Loucy (cell line): ENCODE results near the gene RTL10.

Source experiments
- H2AFZ ChIP-seq: fragments of 200-600 bp; sonication (generic); 2 replicates; pipeline ENCODE4 v1.6.0; 2016; ENCODE audit warnings: antibody characterized with exemption, mild to moderate bottlenecking, low read length, moderate library complexity
- H3F3A ChIP-seq: fragments of 200-600 bp; 2 replicates; pipeline ENCODE4 v1.6.0; 2016; ENCODE audit warnings: antibody characterized with exemption, low read depth, mild to moderate bottlenecking
- H3K27me3 ChIP-seq: fragments of 200-600 bp; sonication (generic); 2 replicates; pipeline ENCODE4 v1.6.1; 2014; ENCODE audit warnings: low read length, mild to moderate bottlenecking; ENCODE audit not compliant: insufficient read depth, poor library complexity, severe bottlenecking
- H3K36me3 ChIP-seq: fragments of 200-600 bp; sonication (generic); 2 replicates; pipeline ENCODE4 v1.6.1; 2016; ENCODE audit warnings: low read length; ENCODE audit not compliant: insufficient read depth
- H3K4me1 ChIP-seq: fragments of 200-600 bp; sonication (generic); 2 replicates; pipeline ENCODE4 v1.5.1; 2014; ENCODE audit warnings: low read length, mild to moderate bottlenecking; ENCODE audit not compliant: insufficient read depth, poor library complexity, severe bottlenecking
- H3K4me2 ChIP-seq: fragments of 200-600 bp; sonication (generic); 2 replicates; pipeline ENCODE4 v1.6.0; 2014; ENCODE audit warnings: antibody characterized with exemption, low read length, low read depth, mild to moderate bottlenecking; ENCODE audit not compliant: poor library complexity, severe bottlenecking
- H3K4me3 ChIP-seq: fragments of 200-600 bp; sonication (generic); 2 replicates; pipeline ENCODE4 v1.5.1; 2014; ENCODE audit warnings: low read length, mild to moderate bottlenecking, mixed read lengths; ENCODE audit not compliant: poor library complexity, severe bottlenecking
- H3K79me2 ChIP-seq: fragments of 200-600 bp; sonication (generic); 2 replicates; pipeline ENCODE4 v1.6.1; 2014; ENCODE audit warnings: low read length; ENCODE audit not compliant: insufficient read depth
- H3K9ac ChIP-seq: fragments of 200-600 bp; sonication (generic); 2 replicates; pipeline ENCODE4 v1.6.0; 2014; ENCODE audit warnings: mild to moderate bottlenecking, low read depth, low read length, moderate library complexity; ENCODE audit not compliant: poor library complexity, severe bottlenecking
- H3K9me2 ChIP-seq: fragments of 200-600 bp; sonication (generic); replicated peaks from 2 replicates; pipeline ENCODE4 v1.6.1; 2016; ENCODE audit warnings: low read depth, low read length, mixed read lengths
- H3K9me3 ChIP-seq: fragments of 200-600 bp; sonication (generic); 2 replicates; pipeline ENCODE4 v1.6.1; 2014; ENCODE audit warnings: mild to moderate bottlenecking, antibody characterized with exemption, low read length, low read depth; ENCODE audit not compliant: insufficient read depth
- H4K20me1 ChIP-seq: fragments of 200-600 bp; sonication (generic); 2 replicates; pipeline ENCODE4 v1.6.0; 2014; ENCODE audit warnings: antibody characterized with exemption, low read length, mild to moderate bottlenecking; ENCODE audit not compliant: insufficient read depth, poor library complexity, severe bottlenecking
- CTCF ChIP-seq: fragments of 200-600 bp; sonication (generic); conservative IDR thresholded peaks from 2 replicates; pipeline ENCODE4 v1.5.1; 2014; ENCODE audit warnings: mild to moderate bottlenecking, antibody characterized with exemption, low read length
- EZH2phosphoT487 ChIP-seq: fragments of 200-600 bp; IDR thresholded peaks from 2 replicates; pipeline ENCODE4 v1.6.1; 2018; ENCODE audit warnings: antibody characterized with exemption, mild to moderate bottlenecking, moderate library complexity, borderline replicate concordance

RTL10 gene

GRCh38 chr22:19816372-19817119 lies 38.1 kb downstream of the RTL10 start:
- H3K9ac ChIP-seq: no peak overlapping the region
- no peaks in the 10 kb centered on the region for H3K79me2 ChIP-seq
- no peak overlapping the region for H3K4me2 ChIP-seq
- no peaks in the 10 kb centered on the region for H4K20me1 ChIP-seq
- H3F3A ChIP-seq: no peaks in the 10 kb centered on the region
- no peaks in the 10 kb centered on the region for H3K9me2 ChIP-seq
- H3K36me3 ChIP-seq: no peaks in the 10 kb centered on the region
- no peaks in the 10 kb centered on the region for H3K27me3 ChIP-seq
- no peak overlapping the region for H3K4me3 ChIP-seq
- H2AFZ ChIP-seq: no peak overlapping the region
- no peak for TF ChIP-seq CTCF
- TF ChIP-seq EZH2phosphoT487: no peak
- no peaks in the 10 kb centered on the region for H3K9me3 ChIP-seq
- H3K4me1 ChIP-seq: no peaks in the 10 kb centered on the region

DNA sequence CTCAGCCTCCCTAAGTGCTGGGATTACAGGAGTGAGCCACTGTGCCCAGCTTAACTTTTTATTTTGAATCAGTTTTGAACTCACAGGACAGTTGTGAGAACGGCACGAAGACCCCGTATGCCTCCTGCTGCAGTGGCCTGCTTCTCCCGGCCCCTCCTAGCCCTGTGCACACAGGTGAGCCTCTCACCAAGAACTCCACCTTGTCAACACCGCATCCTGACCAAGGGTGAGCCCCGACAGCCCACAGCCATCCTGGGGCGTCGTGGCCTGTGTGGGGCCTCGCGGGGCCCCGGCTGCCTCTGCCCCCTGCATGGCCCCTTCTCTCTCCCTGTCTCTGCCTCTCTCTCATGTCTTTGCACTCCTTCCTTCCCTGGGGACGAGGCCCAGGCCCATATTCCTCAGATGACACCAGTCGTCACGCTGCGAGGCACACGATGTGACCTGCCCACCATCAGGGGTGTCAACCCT lies 38.8 kb downstream of the RTL10 start:
- no peaks in the 10 kb centered on the region for H3F3A ChIP-seq
- no peak overlapping the region for H3K9ac ChIP-seq
- H3K36me3 ChIP-seq: no peaks in the 10 kb centered on the region
- no peak overlapping the region for H2AFZ ChIP-seq
- no peaks in the 10 kb centered on the region for H4K20me1 ChIP-seq
- no peaks in the 10 kb centered on the region for H3K4me1 ChIP-seq
- H3K9me2 ChIP-seq: no peaks in the 10 kb centered on the region
- H3K9me3 ChIP-seq: no peaks in the 10 kb centered on the region
- no peak overlapping the region for H3K4me3 ChIP-seq
- no peaks in the 10 kb centered on the region for H3K27me3 ChIP-seq
- no peak overlapping the region for H3K4me2 ChIP-seq
- TF ChIP-seq CTCF (no peak), EZH2phosphoT487 (no peak)
- no peaks in the 10 kb centered on the region for H3K79me2 ChIP-seq

DNA sequence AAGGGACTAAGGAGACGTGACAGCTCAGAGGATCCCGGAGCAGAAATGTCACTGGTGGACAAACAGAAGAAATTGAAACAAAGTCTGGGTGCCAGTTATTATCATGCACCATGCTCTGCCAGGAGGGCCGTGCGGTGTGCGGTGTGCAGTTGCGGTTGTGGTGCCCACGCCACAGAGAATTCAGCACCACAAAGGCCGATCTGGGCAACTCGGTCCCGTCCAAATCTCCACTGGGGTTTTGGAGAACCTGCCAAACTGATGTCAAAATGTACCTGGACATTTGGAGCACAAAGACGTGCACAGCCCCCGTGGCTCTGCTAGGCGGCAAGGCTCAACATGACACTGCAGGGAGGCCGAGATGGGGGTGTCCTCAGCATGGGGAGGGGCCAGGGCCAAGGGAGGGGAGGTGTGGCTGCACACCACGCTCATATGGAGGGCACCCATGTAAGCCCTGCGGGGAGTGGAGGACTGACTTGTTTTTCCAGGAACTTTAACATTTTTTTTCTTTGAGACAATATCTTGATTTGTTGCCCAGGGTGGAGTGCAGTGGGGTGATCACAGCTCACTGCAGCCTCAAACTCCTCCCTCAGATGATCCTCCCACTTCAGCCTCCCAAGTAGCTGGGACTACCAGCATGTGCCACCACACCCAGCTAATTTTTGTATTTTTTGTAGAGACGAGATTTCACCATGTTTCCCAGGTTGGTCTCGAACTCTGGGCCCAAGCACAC lies 39.4 kb downstream of the RTL10 start:
- TF ChIP-seq CTCF: no peak
- TF ChIP-seq EZH2phosphoT487: no peak
- Histone ChIP-seq H2AFZ (no peak overlapping the region), H3K27me3 (no peaks in the 10 kb centered on the region), H3K4me3 (no peak overlapping the region), H3K9me2 (no peaks in the 10 kb centered on the region), H3F3A (no peaks in the 10 kb centered on the region), H3K36me3 (no peaks in the 10 kb centered on the region), H3K9ac (no peak overlapping the region), H3K4me1 (no peaks in the 10 kb centered on the region), H3K79me2 (no peaks in the 10 kb centered on the region), H3K4me2 (no peak overlapping the region), H4K20me1 (no peaks in the 10 kb centered on the region), H3K9me3 (no peaks in the 10 kb centered on the region)
